GM12878 (cell line): ENCODE data around the gene ALDH1A3. TPM values are rescaled to one million over a fixed set of nuclear protein-coding genes. Genes with fewer than 3 reads are reported as not detected.

Experiments used
- ATAC-seq: fragments of 200-7000 bp; cut with Tn5 transposase; 3 replicates; pipeline ENCODE4 v1.9.1; 2020; ENCODE audit warnings: mild to moderate bottlenecking, moderate library complexity
- BruUV-seq: library from RNA; stranded (reverse); fragments of 400-500 nt; replicated peaks from 2 replicates; lab custom pipeline; 2021; lab: Mats Ljungman, UMichigan
- CTCF ChIA-PET: fragments of 300-600 bp; sonication (Branson Sonifier 250); formaldehyde crosslinking; extraction: SDS; loops from one replicate; lab custom pipeline; 2021; ENCODE audit warnings: inconsistent platforms; lab: Yijun Ruan, JAX
- POLR2A ChIA-PET: fragments of 350-600 bp; formaldehyde crosslinking; extraction: SDS; loops from one replicate; lab custom pipeline; 2021; ENCODE audit warnings: inconsistent platforms; lab: Charles Lee
- RAD21 ChIA-PET: fragments of 300-600 bp; sonication (Branson Sonifier 250); formaldehyde crosslinking; loops from one replicate; lab custom pipeline; 2023; ENCODE audit warnings: antibody characterized with exemption; ENCODE audit not compliant: unreplicated experiment; lab: Charles Lee
- SMC1A ChIA-PET: fragments of 300-600 bp; sonication (Branson Sonifier 250); formaldehyde crosslinking; loops from one replicate; lab custom pipeline; 2023; ENCODE audit not compliant: unreplicated experiment, uncharacterized antibody; lab: Charles Lee
- DNase-seq: peaks from one replicate; pipeline ENCODE4 v3.0.0-alpha.2; 2011; ENCODE audit warnings: low read depth, low spot score
- FAIRE-seq: peaks from 3 replicates; lab custom pipeline; 2011; peaks lifted over from hg19 to GRCh38; lab: Jason Lieb, UNC
- H2AFZ ChIP-seq: 2 replicates; pipeline ENCODE4 v1.6.0; 2011; ENCODE audit warnings: low read depth, low read length, control low read depth; ENCODE audit not compliant: control insufficient read depth
- H3K27ac ChIP-seq: 2 replicates; pipeline ENCODE4 v1.5.1; 2011; ENCODE audit warnings: control low read depth; ENCODE audit not compliant: control insufficient read depth, insufficient read depth
- H3K27me3 ChIP-seq, 2 experiments: replicated peaks in 1 of 2; 2 replicates each; pipeline versions ENCODE4 v1.6.0 to v1.6.1; 2011; ENCODE audit warnings: low read length in 1 of 2; ENCODE audit not compliant: control insufficient read depth in 2 of 2, insufficient read depth in 2 of 2
- H3K36me3 ChIP-seq, 2 experiments: 2 replicates each; pipeline ENCODE4 v1.5.1; 2011; ENCODE audit warnings: low read length in 1 of 2; ENCODE audit not compliant: control insufficient read depth in 2 of 2, insufficient read depth in 2 of 2
- H3K4me1 ChIP-seq: 2 replicates; pipeline ENCODE4 v1.6.1; 2011; ENCODE audit warnings: mild to moderate bottlenecking, low read length, moderate library complexity, mixed read lengths; ENCODE audit not compliant: control insufficient read depth, insufficient read depth
- H3K4me2 ChIP-seq: 2 replicates; pipeline ENCODE4 v1.6.0; 2011; ENCODE audit warnings: control low read depth; ENCODE audit not compliant: control insufficient read depth, insufficient read depth
- H3K4me3 ChIP-seq: fragments of 200-600 bp; sonication (generic); 2 replicates; pipeline ENCODE4 v1.5.1; 2016
- H3K79me2 ChIP-seq: 2 replicates; pipeline ENCODE4 v1.6.0; 2011; ENCODE audit warnings: low read length; ENCODE audit not compliant: control insufficient read depth, insufficient read depth
- H3K9ac ChIP-seq: 2 replicates; pipeline ENCODE4 v1.8.0; 2011; ENCODE audit warnings: low read length, control low read depth, mixed read lengths; ENCODE audit not compliant: control insufficient read depth, insufficient read depth
- H3K9me3 ChIP-seq: replicated peaks from 3 replicates; pipeline ENCODE4 v1.5.1; 2011; ENCODE audit warnings: mild to moderate bottlenecking, low read length; ENCODE audit not compliant: control insufficient read depth, insufficient read depth
- H4K20me1 ChIP-seq: 2 replicates; pipeline ENCODE4 v1.6.0; 2011; ENCODE audit not compliant: control insufficient read depth, insufficient read depth
- BRCA1 ChIP-seq: IDR thresholded peaks from 2 replicates; pipeline ENCODE4 v1.6.1; 2011; ENCODE audit warnings: low read depth, low read length, improper control_type of control experiment
- DPF2 ChIP-seq: fragments of 450-650 bp; IDR thresholded peaks from 2 replicates; pipeline ENCODE4 v1.6.1; 2017; ENCODE audit warnings: mild to moderate bottlenecking
- EZH2 ChIP-seq: IDR thresholded peaks from 2 replicates; pipeline ENCODE4 v1.6.1; 2012; ENCODE audit warnings: low read depth, mild to moderate bottlenecking, control low read depth, inconsistent platforms, low read length, borderline replicate concordance; ENCODE audit not compliant: control insufficient read depth
- HDAC2 ChIP-seq: fragments of 200-600 bp; sonication (generic); IDR thresholded peaks from 2 replicates; pipeline ENCODE4 v1.6.1; 2017
- NBN ChIP-seq: fragments of 450-650 bp; IDR thresholded peaks from 2 replicates; pipeline ENCODE4 v1.6.1; 2016
- NKRF ChIP-seq: fragments of 450-650 bp; conservative IDR thresholded peaks from 2 replicates; pipeline ENCODE4 v1.6.1; 2017; ENCODE audit warnings: mild to moderate bottlenecking, moderate library complexity
- TAF1 ChIP-seq: IDR thresholded peaks from 2 replicates; pipeline ENCODE4 v1.6.1; 2011; ENCODE audit warnings: mild to moderate bottlenecking, low read depth, low read length, borderline replicate concordance
- WGBS: methylation state at CpG from one replicate; pipeline ENCODE4 v1.1.6; 2016; ENCODE audit warnings: low lambda C conversion rate; ENCODE audit not compliant: insufficient replicate concordance, insufficient coverage; ENCODE audit errors: missing lambda C conversion rate; 5-methylcytosine and 5-hydroxymethylcytosine counted together
- in situ Hi-C: fragments of 300-500 bp; cut with MboI; formaldehyde crosslinking; loops from 9 replicates; pipeline ENCODE4 v1.14.3; 2018; ENCODE audit warnings: mixed read lengths
- intact Hi-C: fragments of 100-400 bp; cut with micrococcal nuclease; formaldehyde crosslinking; loops from one replicate; pipeline ENCODE4 v1.14.2; 2022; ENCODE audit not compliant: unreplicated experiment
- polyA plus RNA-seq, 11 experiments: library from polyadenylated mRNA; depleted of rRNA in 4 of 11; unstranded in 6 of 11; stranded (reverse) in 5 of 11; fragments of >200 nt; fragmentation: Nextera tagmentation in 4 of 11; fragmentation: Illumina TruSeq in 1 of 11; extraction: Ambion mirVana in 4 of 11; extraction: Trizol in 1 of 11; gene quantifications; 1 replicate in 1 of 11; 2 replicates in 10 of 11; pipeline versions ENCODE4 v1.2.1 to v1.2.3, GENCODE V29; 2011 to 2016; ENCODE audit warnings: inconsistent platforms in 2 of 11, missing spikeins in 2 of 11, low read depth in 1 of 11
- total RNA-seq, 4 experiments: library from RNA; depleted of rRNA in 3 of 4; stranded (reverse); fragments of >200 nt in 3 of 4; fragmentation: Illumina TruSeq in 1 of 4; extraction: Trizol in 1 of 4; gene quantifications; 2 replicates each; pipeline versions ENCODE4 v1.2.1 to v1.2.3, GENCODE V29; 2013 to 2021
- TF ChIP-seq, protein P1 (sequence below): fragments of 450-650 bp; IDR thresholded peaks from 2 replicates; pipeline ENCODE4 v1.6.1; 2016; ENCODE audit warnings: mild to moderate bottlenecking
- TF ChIP-seq, protein P2 (sequence below): IDR thresholded peaks from 2 replicates; pipeline ENCODE4 v1.6.1; 2012; ENCODE audit warnings: low read depth, low read length, improper control_type of control experiment
- TF ChIP-seq, protein P3 (sequence below), 3 experiments: IDR thresholded peaks in 2 of 3; conservative IDR thresholded peaks in 1 of 3; 2 replicates each; pipeline ENCODE4 v1.5.1; 2011; ENCODE audit warnings: low read depth in 3 of 3, low read length in 3 of 3, mild to moderate bottlenecking in 3 of 3, control low read depth in 2 of 3, moderate library complexity in 2 of 3, inconsistent platforms in 1 of 3, mixed read lengths in 1 of 3; ENCODE audit not compliant: control insufficient read depth in 2 of 3, insufficient read depth in 1 of 3; ENCODE audit errors: extremely low read depth in 1 of 3
- TF ChIP-seq, protein P4 (sequence below): fragments of 450-650 bp; formaldehyde crosslinking; IDR thresholded peaks from 2 replicates; pipeline ENCODE4 v1.4.0; 2022; ENCODE audit warnings: mild to moderate bottlenecking, moderate library complexity
- TF ChIP-seq, protein P5 (sequence below): IDR thresholded peaks from 2 replicates; pipeline ENCODE4 v1.6.1; 2011; ENCODE audit warnings: mild to moderate bottlenecking, low read depth, low read length, moderate library complexity; ENCODE audit not compliant: insufficient replicate concordance

The ALDH1A3 gene
- total and polyA plus RNA-seq, 10 of the 15 experiments (the other 5 are each of a cell fraction or from before 2014, with no cell fraction given) = 0.06 to 0.69 (median 0.18) TPM

GRCh38 chr15:100887211-100887913, 7.7 kb downstream of the ALDH1A3 start:
- H4K20me1 ChIP-seq = no peaks in the 10 kb centered on the region
- H3K9me3 ChIP-seq = no peaks in the 10 kb centered on the region
- 45% methylated on average over 22 of the region's 22 CpGs for WGBS
- intact Hi-C loops (no loop called here), in situ Hi-C loops (no loop called here)
- ChIA-PET RAD21 (no interaction called here), SMC1A (no interaction called here), CTCF (no interaction called here), POLR2A (no interaction called here)
- peaks cover 15 to 18% of the 10 kb centered on the region in 2 experiments for H3K27me3 ChIP-seq
- no peaks in the 10 kb centered on the region for H3K4me1 ChIP-seq
- H2AFZ ChIP-seq = no peak overlapping the region
- no peak overlapping the region for H3K9ac ChIP-seq
- no peak overlapping the region for H3K4me3 ChIP-seq
- H3K79me2 ChIP-seq = no peaks in the 10 kb centered on the region
- H3K27ac ChIP-seq = no peak overlapping the region
- BruUV-seq = no TSS peak
- no peak for DNase-seq
- no peak for FAIRE-seq
- H3K4me2 ChIP-seq = no peak overlapping the region
- ATAC-seq = no peak
- H3K36me3 ChIP-seq = no peaks in the 10 kb centered on the region
- TF ChIP-seq NBN (no peak), DPF2 (no peak), HDAC2 (no peak), BRCA1 (no peak), NKRF (no peak), EZH2 (no peak), TAF1 (no peak)
- TF ChIP-seq, protein P1, sequence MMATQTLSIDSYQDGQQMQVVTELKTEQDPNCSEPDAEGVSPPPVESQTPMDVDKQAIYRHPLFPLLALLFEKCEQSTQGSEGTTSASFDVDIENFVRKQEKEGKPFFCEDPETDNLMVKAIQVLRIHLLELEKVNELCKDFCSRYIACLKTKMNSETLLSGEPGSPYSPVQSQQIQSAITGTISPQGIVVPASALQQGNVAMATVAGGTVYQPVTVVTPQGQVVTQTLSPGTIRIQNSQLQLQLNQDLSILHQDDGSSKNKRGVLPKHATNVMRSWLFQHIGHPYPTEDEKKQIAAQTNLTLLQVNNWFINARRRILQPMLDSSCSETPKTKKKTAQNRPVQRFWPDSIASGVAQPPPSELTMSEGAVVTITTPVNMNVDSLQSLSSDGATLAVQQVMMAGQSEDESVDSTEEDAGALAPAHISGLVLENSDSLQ = no peak
- TF ChIP-seq, protein P2, sequence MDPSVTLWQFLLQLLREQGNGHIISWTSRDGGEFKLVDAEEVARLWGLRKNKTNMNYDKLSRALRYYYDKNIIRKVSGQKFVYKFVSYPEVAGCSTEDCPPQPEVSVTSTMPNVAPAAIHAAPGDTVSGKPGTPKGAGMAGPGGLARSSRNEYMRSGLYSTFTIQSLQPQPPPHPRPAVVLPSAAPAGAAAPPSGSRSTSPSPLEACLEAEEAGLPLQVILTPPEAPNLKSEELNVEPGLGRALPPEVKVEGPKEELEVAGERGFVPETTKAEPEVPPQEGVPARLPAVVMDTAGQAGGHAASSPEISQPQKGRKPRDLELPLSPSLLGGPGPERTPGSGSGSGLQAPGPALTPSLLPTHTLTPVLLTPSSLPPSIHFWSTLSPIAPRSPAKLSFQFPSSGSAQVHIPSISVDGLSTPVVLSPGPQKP = no peak
- TF ChIP-seq, protein P3, sequence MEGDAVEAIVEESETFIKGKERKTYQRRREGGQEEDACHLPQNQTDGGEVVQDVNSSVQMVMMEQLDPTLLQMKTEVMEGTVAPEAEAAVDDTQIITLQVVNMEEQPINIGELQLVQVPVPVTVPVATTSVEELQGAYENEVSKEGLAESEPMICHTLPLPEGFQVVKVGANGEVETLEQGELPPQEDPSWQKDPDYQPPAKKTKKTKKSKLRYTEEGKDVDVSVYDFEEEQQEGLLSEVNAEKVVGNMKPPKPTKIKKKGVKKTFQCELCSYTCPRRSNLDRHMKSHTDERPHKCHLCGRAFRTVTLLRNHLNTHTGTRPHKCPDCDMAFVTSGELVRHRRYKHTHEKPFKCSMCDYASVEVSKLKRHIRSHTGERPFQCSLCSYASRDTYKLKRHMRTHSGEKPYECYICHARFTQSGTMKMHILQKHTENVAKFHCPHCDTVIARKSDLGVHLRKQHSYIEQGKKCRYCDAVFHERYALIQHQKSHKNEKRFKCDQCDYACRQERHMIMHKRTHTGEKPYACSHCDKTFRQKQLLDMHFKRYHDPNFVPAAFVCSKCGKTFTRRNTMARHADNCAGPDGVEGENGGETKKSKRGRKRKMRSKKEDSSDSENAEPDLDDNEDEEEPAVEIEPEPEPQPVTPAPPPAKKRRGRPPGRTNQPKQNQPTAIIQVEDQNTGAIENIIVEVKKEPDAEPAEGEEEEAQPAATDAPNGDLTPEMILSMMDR (IDR thresholded peaks at IDR 0.05 in 2 of 3, conservative IDR thresholded peaks at IDR 0.05 in 1 of 3; ENCODE audit: control insufficient read depth in 2 of 3, extremely low read depth in 1 of 3, insufficient read depth in 1 of 3, low read depth in 3 of 3, low read length in 3 of 3) = no peak
- TF ChIP-seq, protein P4, sequence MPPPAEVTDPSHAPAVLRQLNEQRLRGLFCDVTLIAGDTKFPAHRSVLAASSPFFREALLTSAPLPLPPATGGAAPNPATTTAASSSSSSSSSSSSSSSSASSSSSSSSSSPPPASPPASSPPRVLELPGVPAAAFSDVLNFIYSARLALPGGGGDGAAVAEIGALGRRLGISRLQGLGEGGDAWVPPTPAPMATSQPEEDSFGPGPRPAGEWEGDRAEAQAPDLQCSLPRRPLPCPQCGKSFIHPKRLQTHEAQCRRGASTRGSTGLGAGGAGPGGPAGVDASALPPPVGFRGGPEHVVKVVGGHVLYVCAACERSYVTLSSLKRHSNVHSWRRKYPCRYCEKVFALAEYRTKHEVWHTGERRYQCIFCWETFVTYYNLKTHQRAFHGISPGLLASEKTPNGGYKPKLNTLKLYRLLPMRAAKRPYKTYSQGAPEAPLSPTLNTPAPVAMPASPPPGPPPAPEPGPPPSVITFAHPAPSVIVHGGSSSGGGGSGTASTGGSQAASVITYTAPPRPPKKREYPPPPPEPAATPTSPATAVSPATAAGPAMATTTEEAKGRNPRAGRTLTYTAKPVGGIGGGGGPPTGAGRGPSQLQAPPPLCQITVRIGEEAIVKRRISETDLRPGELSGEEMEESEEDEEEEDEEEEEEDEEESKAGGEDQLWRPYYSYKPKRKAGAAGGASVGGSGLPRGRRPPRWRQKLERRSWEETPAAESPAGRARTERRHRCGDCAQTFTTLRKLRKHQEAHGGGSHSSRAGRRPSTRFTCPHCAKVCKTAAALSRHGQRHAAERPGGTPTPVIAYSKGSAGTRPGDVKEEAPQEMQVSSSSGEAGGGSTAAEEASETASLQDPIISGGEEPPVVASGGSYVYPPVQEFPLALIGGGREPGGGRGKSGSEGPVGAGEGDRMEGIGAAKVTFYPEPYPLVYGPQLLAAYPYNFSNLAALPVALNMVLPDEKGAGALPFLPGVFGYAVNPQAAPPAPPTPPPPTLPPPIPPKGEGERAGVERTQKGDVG = no peak
- TF ChIP-seq, protein P5, sequence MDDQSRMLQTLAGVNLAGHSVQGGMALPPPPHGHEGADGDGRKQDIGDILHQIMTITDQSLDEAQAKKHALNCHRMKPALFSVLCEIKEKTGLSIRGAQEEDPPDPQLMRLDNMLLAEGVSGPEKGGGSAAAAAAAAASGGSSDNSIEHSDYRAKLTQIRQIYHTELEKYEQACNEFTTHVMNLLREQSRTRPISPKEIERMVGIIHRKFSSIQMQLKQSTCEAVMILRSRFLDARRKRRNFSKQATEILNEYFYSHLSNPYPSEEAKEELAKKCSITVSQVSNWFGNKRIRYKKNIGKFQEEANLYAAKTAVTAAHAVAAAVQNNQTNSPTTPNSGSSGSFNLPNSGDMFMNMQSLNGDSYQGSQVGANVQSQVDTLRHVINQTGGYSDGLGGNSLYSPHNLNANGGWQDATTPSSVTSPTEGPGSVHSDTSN = no peak
